ENCODE results near the gene HIGD1A. TPM values are rescaled to one million over a fixed set of nuclear protein-coding genes. Genes with fewer than 3 reads are reported as not detected.
A peak's percentile ranks its signal among the peaks of the same experiment; 100 is the strongest.

HIGD1A gene
- total RNA-seq, 4 donors from 2014 or later, result 171 to 217 (median 211) TPM

DNA sequence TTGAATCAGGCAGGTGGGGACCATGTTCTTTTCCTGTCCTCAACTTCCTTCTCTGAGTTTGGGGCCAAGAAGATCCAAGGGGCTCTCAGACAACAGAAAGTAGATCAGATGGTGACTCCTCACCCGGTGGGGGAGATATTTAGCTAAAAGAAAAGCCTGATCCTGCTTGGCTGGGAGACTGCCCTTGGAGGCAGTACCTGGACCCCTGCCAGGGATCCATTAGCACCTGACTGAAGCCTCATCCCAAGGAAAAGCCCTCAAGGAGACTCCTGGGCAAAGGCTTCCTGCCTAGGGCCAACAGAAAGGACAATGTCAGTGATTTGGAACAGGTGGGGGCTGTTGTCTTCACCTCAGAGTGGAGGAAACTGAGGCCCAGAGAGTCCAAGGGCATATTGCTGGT is 68.2 kb downstream of the HIGD1A start:
- Histone ChIP-seq H3K4me1 (peaks cover 4 to 16% of the 10 kb centered on the region in 2 donors), H3K36me3 (no peaks in the 10 kb centered on the region), H3K27ac (no peak overlapping the region), H3K9me3 (no peaks in the 10 kb centered on the region), H3K4me3 (replicated peaks in 1 of 3) (no peak overlapping the region), H3K27me3 (no peaks in the 10 kb centered on the region)
- intact Hi-C loops (cut with DNase I), result no loop called here
- WGBS, 2 donors, result 43 to 50% methylated on average over 1 of the region's 1 CpG
- TF ChIP-seq POLR2A (IDR thresholded peaks at IDR 0.05), result no peak
- TF ChIP-seq, protein P1, sequence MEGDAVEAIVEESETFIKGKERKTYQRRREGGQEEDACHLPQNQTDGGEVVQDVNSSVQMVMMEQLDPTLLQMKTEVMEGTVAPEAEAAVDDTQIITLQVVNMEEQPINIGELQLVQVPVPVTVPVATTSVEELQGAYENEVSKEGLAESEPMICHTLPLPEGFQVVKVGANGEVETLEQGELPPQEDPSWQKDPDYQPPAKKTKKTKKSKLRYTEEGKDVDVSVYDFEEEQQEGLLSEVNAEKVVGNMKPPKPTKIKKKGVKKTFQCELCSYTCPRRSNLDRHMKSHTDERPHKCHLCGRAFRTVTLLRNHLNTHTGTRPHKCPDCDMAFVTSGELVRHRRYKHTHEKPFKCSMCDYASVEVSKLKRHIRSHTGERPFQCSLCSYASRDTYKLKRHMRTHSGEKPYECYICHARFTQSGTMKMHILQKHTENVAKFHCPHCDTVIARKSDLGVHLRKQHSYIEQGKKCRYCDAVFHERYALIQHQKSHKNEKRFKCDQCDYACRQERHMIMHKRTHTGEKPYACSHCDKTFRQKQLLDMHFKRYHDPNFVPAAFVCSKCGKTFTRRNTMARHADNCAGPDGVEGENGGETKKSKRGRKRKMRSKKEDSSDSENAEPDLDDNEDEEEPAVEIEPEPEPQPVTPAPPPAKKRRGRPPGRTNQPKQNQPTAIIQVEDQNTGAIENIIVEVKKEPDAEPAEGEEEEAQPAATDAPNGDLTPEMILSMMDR (IDR thresholded peaks at IDR 0.05), result no peak
- DNase-seq, result peak; percentile 54 to 59

DNA sequence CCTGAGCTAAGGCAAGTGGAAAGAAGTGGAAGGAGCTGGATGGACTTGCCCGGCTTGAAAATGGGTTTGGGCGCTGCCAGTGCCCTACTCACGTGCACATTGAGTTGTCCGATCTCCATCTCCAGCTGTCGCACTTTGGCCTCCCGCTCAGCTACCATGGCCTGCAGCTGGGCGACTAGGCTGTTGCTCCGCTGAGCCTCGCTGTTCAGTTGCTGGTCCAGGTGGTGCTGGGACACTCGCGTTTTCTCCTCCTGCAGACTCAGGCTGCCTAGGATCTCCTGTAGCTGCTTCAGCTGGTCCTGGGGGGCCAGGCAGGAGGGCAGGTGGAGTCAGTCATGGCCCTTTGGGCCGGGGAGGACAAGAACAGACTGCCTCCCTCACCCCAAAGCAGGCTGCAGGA is 68.7 kb downstream of the HIGD1A start:
- H3K36me3 ChIP-seq, result no peaks in the 10 kb centered on the region
- no peaks in the 10 kb centered on the region for H3K27me3 ChIP-seq
- no peak overlapping the region for H3K27ac ChIP-seq
- no peak for DNase-seq
- 93 to 94% methylated on average over 12 of the region's 12 CpGs for WGBS, 2 donors
- no peak for TF ChIP-seq POLR2A (IDR thresholded peaks at IDR 0.05)
- TF ChIP-seq, protein P1 (IDR thresholded peaks at IDR 0.05), result no peak
- H3K9me3 ChIP-seq, result no peaks in the 10 kb centered on the region
- peaks cover 4 to 16% of the 10 kb centered on the region in 2 donors for H3K4me1 ChIP-seq
- intact Hi-C loops (cut with DNase I), result no loop called here
- H3K4me3 ChIP-seq (replicated peaks in 1 of 3), result no peak overlapping the region

DNA sequence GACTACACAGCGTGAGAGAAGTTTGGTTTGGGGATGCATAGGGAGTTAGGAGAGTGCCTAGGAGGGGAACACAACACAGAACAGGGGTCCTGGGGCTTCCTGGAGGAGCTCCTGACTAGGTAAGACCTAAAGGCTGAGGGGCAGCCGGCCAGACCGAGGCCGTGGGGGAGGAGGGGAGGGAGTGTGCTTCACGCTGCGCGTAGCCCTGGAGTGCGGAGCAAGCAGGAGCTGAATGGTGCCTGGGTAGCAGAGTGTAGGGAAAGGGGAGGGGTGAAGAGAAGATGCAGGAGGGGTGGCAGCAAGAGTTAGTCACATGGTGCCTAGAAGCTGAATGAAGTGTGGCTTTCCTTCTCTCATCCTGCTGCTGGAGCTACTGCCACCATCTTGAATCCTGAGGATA is 69.3 kb downstream of the HIGD1A start:
- H3K36me3 ChIP-seq, result no peaks in the 10 kb centered on the region
- no peak overlapping the region for H3K4me3 ChIP-seq (replicated peaks in 1 of 3)
- TF ChIP-seq POLR2A (IDR thresholded peaks at IDR 0.05), result no peak
- TF ChIP-seq, protein P1 (IDR thresholded peaks at IDR 0.05), result no peak
- no peaks in the 10 kb centered on the region for H3K27me3 ChIP-seq
- H3K27ac ChIP-seq, result no peak overlapping the region
- intact Hi-C loops (cut with DNase I), result no loop called here
- peaks cover 1 to 14% of the 10 kb centered on the region in 2 donors for H3K4me1 ChIP-seq
- peak; percentile 74 to 80 for DNase-seq
- H3K9me3 ChIP-seq, result no peaks in the 10 kb centered on the region
- 40 to 41% methylated on average over 8 of the region's 8 CpGs for WGBS, 2 donors

DNA sequence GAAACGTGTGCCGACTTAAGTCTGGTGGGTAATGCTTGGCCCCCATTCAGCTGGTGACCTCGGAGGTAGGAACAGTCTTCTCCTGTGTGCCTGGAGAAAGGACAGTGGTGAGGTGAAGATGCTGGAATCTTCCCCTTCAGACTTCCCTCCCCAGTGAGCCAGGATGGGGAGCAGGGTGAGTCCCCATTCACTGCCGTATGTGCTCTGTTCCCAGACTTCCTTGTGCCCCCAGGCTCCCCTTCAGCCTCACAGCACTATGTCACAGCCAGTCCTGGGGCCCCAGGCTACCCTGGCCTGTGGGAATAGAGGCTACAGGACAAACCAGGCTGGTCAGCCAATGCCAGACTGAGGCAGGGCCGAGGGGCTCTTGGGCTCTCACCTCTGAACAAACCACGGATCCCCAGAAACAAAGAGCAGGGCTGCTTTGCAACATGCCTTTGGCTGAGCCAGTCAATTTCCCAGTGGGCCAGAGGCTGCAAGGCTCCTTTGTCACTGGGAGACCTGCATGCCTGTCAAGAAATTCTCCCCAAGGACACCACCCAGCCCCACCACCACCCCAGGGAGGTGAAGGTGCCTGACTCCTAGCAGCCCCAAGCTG is 69.9 kb downstream of the HIGD1A start:
- H3K9me3 ChIP-seq, result no peaks in the 10 kb centered on the region
- H3K36me3 ChIP-seq, result no peaks in the 10 kb centered on the region
- intact Hi-C loops (cut with DNase I), result no loop called here
- H3K27ac ChIP-seq, result no peak overlapping the region
- WGBS, 2 donors, result 79 to 86% methylated on average over 4 to 6 of the region's 6 CpGs
- H3K27me3 ChIP-seq, result no peaks in the 10 kb centered on the region
- H3K4me1 ChIP-seq, result peaks cover 0 to 14% of the 10 kb centered on the region in 2 donors
- H3K4me3 ChIP-seq (replicated peaks in 1 of 3), result no peak overlapping the region
- TF ChIP-seq, protein P1 (IDR thresholded peaks at IDR 0.05), result no peak
- no peak for TF ChIP-seq POLR2A (IDR thresholded peaks at IDR 0.05)
- DNase-seq, result no peak

DNA sequence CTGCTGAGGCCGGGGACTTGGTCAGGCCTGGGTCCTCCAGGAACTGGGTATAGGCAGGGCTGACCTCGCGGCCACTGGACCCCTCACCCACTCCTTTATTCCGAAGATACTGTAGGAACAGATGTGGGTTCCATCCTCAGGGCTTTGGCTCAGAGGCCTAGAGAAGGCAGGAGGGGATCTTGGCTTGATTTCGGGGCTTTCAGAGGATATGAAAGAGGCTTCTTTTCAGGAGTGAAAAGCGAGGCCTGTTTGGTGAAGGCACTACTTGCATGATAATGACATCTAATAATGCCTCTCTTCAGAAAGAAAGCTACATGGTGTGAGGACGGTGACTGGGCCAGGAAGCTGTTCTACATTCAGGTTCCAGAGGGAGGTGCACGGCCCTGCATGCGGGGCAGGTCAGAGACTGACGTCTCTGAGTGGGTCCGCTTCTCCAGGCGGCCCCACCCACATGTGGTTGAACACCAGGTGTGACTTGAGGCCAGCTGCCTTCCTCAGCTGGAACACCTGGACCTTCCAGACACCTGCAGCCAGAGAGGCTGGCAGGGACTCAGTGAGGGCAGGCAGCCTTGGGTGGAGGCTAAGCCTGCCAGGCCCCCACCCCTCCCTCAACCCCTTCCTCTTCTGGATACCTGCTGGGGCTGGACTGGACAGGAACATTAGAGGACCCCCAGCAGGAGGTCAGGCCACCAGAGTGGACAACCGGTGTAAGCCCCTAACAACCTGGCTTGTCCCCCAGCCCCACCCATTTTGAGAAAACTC is 70.6 kb downstream of the HIGD1A start:
- intact Hi-C loops (cut with DNase I), result no loop called here

More for the DNA sequence above, 70.6 kb downstream of the HIGD1A start:
- Histone ChIP-seq H3K27me3 (no peaks in the 10 kb centered on the region), H3K27ac (no peak overlapping the region), H3K9me3 (no peaks in the 10 kb centered on the region), H3K4me3 (replicated peaks in 1 of 3) (no peak overlapping the region), H3K4me1 (peaks cover 0 to 11% of the 10 kb centered on the region in 2 donors), H3K36me3 (no peaks in the 10 kb centered on the region)
- TF ChIP-seq, protein P1 (IDR thresholded peaks at IDR 0.05), result no peak
- no peak for TF ChIP-seq POLR2A (IDR thresholded peaks at IDR 0.05)
- 87% methylated on average over 12 to 13 of the region's 13 CpGs for WGBS, 2 donors
- no peak for DNase-seq

Data from thyroid gland (tissue), 4 donors.